Measurements from ENCODE around the gene ZXDC. TPM values are rescaled to one million over a fixed set of nuclear protein-coding genes. Genes with fewer than 3 reads are reported as not detected.

Gene ZXDC
- total and polyA plus RNA-seq, 2 donors (not counting 3 experiments of a cell fraction or from before 2014, with no cell fraction given), result 15.2 to 22.6 TPM

- Histone ChIP-seq H3K27ac (ENCODE audit: insufficient read depth, low read depth, low read length) (no peak overlapping the region), H3K9me3 (replicated peaks; ENCODE audit: control insufficient read depth, insufficient read depth, low read length) (no peaks in the 10 kb centered on the region), H3K4me3 (replicated peaks in 1 of 3; ENCODE audit: insufficient read depth in 1 of 3, low read depth in 1 of 3, low read length in 3 of 3) (no peak overlapping the region), H3K4me2 (ENCODE audit: insufficient read depth, low read length) (no peak overlapping the region), H3K4me1 (ENCODE audit: control insufficient read depth, extremely low read depth, insufficient read depth, low read length) (no peaks in the 10 kb centered on the region), H3K36me3 (ENCODE audit: control insufficient read depth in 2 of 2, extremely low read depth in 1 of 2, insufficient read depth in 2 of 2, low read length in 2 of 2) (no peaks in the 10 kb centered on the region), H4K20me1 (replicated peaks; ENCODE audit: control insufficient read depth, extremely low read depth, insufficient read depth, low read length) (no peaks in the 10 kb centered on the region), H3K9ac (replicated peaks; ENCODE audit: extremely low read depth, insufficient read depth, low read length) (no peak overlapping the region), H3K9me1 (replicated peaks; ENCODE audit: control insufficient read depth, extremely low read depth, insufficient read depth, low read length) (no peaks in the 10 kb centered on the region), H3K27me3 (ENCODE audit: control insufficient read depth in 2 of 2, insufficient read depth in 2 of 2, low read length in 2 of 2) (peaks cover 13 to 17% of the 10 kb centered on the region in 2 experiments), H3K79me2 (ENCODE audit: control insufficient read depth, insufficient read depth, low read length) (no peaks in the 10 kb centered on the region), H2AFZ (ENCODE audit: low read depth, low read length) (no peak overlapping the region)
- ChIA-PET POLR2A (no interaction called here), CTCF (no interaction called here)
- FAIRE-seq (no peak), DNase-seq (ENCODE audit: low read depth, low spot score) (no peak)
- BruUV-seq (replicated peaks), result no TSS peak
- intact Hi-C loops (cut with micrococcal nuclease) (loop anchor here (10.0 kb wide), 1 partner anchor 480 kb away; no protein-coding TSS in a partner anchor), dilution Hi-C loops (cut with MboI; ENCODE audit: extremely low pct_ligation_motif_present, low sequenced_read_pairs) (no loop called here)
- no peak for TF ChIP-seq JUN (IDR thresholded peaks at IDR 0.05; ENCODE audit: borderline replicate concordance, insufficient read depth, insufficient read length, low read depth)
- no peak for TF ChIP-seq POLR2AphosphoS5 (IDR thresholded peaks at IDR 0.05; ENCODE audit: insufficient read depth, low read depth, low read length)
- no peak for TF ChIP-seq GATA2 (IDR thresholded peaks at IDR 0.05; ENCODE audit: insufficient read depth, insufficient read length, low read depth, low read length)
- no peak for TF ChIP-seq POLR2A (IDR thresholded peaks at IDR 0.05; ENCODE audit: low read depth, low read length)
- no peak for TF ChIP-seq MAX (IDR thresholded peaks at IDR 0.05; ENCODE audit: insufficient read depth, insufficient read length)
- TF ChIP-seq CTCF (IDR thresholded peaks at IDR 0.05; ENCODE audit: extremely low read depth in 1 of 2, insufficient read depth in 1 of 2, low read depth in 1 of 2, low read length in 2 of 2), result no peak
- no peak for TF ChIP-seq FOS (IDR thresholded peaks at IDR 0.05; ENCODE audit: borderline replicate concordance, insufficient read depth, low read length)
- no peak for TF ChIP-seq MYC (IDR thresholded peaks at IDR 0.05; ENCODE audit: low read depth, low read length)
- no peak for TF ChIP-seq EZH2 (IDR thresholded peaks at IDR 0.05; ENCODE audit: borderline replicate concordance, low read depth, low read length, severe bottlenecking)
Measured at GRCh38 chr3:126525091-126525852, 49.6 kb upstream of the ZXDC start.

All from endothelial cell of umbilical vein (primary cell).